ENCODE measurements around the gene AKR1C2. TPM values are rescaled to one million over a fixed set of nuclear protein-coding genes. Genes with fewer than 3 reads are reported as not detected.
"Not testable (repeated sequence)": the region's sequence is repeated elsewhere in the genome, so short reads cannot be mapped to it uniquely, and the experiment has no call there.

Gene AKR1C2
- total RNA-seq, 1 experiment from 2014 or later = not detected

GRCh38 chr10:5031588-5031987, 27.9 kb upstream of the AKR1C2 start:
- DNase-seq (ENCODE audit: low spot score); in situ Hi-C loops (cut with HindIII; ENCODE audit: low sequenced_read_pairs): not testable (repeated sequence)

GRCh38 chr10:5030989-5031388, 27.3 kb upstream of the AKR1C2 start:
- no peak for DNase-seq (ENCODE audit: low spot score)
- in situ Hi-C loops (cut with HindIII; ENCODE audit: low sequenced_read_pairs) = no loop called here

DNA sequence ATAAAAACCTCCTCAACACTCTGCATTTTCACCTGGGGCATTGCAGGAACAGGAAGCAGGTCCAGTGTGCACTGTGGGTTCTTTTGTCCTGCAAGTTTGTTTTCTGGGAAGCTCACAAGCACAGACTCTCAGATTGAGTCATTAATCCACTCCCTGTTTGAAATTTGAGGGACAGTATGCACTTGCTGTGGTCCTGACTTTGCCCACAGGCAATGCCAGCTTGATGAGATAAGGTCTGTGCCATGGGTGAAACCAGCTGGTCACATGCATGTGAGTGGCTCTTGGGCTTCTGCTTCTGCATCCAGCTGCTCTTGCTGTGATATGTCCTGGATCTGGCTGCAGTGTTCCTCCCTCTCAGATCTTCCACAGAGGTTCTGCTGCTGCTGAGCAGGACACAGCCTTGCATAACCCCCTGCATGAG, 21.8 kb upstream of the AKR1C2 start:
- in situ Hi-C loops (cut with HindIII; ENCODE audit: low sequenced_read_pairs); DNase-seq (ENCODE audit: low spot score): not testable (repeated sequence)

DNA sequence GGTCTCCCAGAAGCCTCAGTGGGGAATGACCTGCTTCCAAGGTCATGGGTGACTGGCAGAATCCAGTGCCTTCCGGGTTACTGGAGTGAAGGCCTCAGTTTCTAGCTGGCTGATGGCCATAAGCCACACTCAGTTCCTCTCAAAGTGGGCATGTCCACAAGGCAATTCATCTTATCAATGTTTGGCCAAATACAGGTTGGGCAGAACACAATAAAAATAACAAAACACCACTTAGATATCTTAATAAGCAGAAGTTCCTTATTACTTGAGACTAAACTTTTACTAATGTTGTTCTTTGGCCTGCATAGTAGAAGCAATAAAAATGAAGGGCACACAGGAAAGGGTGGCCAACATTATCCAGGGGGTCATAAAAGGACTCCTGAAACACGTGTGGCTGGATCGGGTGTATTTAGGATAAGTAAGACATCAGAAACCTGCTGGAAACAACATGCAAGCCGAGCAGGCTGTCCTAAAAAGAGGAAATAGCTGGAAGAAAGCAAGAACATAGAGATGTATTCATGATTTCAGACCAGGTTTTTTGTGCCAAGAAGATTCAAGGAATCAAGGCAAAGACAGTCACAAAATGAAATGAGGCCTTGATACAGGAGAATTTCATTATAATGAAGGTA, 19.6 kb upstream of the AKR1C2 start:
- in situ Hi-C loops (cut with HindIII; ENCODE audit: low sequenced_read_pairs) = no loop called here
- DNase-seq (ENCODE audit: low spot score) = no peak

DNA sequence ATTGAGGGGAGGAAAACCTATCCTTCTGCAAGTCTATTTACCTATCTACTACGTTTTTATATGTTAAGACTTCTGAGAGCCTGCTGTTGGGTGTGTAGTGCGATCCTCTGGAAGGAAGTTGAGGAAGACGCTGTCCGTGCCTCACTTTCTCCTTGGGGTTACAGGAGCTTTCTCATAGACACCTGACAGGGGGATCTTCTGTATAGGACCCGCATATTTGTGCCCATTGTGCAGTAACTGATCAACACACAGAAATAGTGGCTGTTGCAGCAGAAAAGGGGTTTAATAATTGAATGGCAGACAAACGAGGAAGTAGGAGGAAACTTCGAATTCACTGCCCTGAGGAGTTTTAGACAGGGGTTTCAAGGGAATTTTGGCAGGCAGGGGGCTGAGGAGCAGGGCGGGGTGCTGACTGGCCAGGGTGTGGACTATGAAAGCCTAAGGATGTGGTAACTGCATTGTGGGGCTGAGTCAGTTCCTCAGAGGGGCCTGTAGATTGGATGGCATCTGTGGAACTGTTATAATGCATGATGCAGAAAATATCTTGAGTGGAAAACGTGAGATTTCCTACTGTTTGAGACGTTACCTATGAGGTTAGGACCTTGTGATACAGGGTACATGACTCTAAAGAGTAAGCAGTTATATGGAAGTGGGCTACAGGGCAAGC, 18.1 kb upstream of the AKR1C2 start:
- DNase-seq (ENCODE audit: low spot score); in situ Hi-C loops (cut with HindIII; ENCODE audit: low sequenced_read_pairs): not testable (repeated sequence)

DNA sequence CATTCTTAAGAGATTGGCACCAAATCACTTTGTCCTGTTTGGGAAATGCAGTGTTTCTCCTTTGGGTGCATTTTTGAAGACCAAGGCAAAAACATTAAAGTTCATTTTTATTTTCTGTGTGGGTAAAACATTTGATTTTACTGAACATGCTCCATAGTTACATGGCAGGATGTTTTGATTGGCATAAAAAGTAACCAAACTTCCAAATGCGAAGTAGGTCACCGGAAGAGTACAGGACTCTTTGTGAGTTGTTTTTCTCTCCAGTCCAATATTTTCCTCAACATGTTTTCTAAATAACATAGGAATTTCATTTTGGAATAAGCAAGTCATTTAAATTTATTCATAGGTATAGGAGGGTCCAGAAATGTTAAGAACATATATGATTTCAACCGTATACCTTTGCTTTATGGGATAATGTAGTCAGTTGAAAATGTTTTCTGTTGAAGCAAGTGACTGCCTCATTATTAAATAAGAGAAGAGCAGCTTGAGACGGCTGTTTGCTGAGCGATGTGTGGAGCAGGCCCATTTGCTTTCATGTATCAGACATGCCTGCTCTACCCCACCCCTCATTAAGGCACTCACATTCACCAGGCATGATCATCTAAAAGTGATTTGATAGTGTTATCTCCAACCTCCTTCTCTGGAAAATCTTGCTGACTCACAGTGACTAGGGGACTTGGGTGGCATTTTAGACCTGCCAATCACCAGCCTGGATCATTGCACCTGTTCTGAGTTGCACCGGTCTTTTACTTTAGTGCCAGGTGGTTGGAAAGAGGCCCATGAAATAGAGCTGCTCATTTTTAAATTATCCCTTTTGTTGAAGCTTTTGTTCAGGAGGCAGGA, 16.3 kb upstream of the AKR1C2 start:
- DNase-seq (ENCODE audit: low spot score); in situ Hi-C loops (cut with HindIII; ENCODE audit: low sequenced_read_pairs): not testable (repeated sequence)

GRCh38 chr10:5018671-5019277, 15.1 kb upstream of the AKR1C2 start:
- not testable (repeated sequence) for DNase-seq (ENCODE audit: low spot score)

DNA sequence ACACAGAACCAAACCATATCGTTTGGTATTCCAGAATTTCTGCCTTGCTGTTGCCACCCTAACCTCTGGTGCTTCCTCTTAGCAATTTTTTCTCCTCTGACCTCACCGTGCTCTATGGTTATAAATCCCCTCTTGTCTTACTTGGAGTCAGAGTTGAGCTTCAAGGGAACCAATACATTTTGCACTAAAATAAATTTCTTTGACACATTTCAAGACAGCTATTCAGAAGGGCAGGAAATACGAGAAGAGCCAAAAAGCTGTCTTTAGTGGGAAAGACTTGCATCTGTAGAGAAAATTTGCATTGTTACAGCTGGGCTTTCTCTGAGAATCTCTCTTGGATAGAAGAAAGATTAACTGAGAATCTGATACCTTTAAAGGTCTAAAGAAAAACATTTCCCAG, 14.5 kb upstream of the AKR1C2 start:
- no peak for DNase-seq (ENCODE audit: low spot score)
- in situ Hi-C loops (cut with HindIII; ENCODE audit: low sequenced_read_pairs) = no loop called here

More at GRCh38 chr10:5018671-5019277, 15.1 kb upstream of the AKR1C2 start:
- in situ Hi-C loops (cut with HindIII; ENCODE audit: low sequenced_read_pairs) = not testable (repeated sequence)

GRCh38 chr10:5014936-5015335, 11.3 kb upstream of the AKR1C2 start:
- in situ Hi-C loops (cut with HindIII; ENCODE audit: low sequenced_read_pairs) = no loop called here
- no peak for DNase-seq (ENCODE audit: low spot score)

DNA sequence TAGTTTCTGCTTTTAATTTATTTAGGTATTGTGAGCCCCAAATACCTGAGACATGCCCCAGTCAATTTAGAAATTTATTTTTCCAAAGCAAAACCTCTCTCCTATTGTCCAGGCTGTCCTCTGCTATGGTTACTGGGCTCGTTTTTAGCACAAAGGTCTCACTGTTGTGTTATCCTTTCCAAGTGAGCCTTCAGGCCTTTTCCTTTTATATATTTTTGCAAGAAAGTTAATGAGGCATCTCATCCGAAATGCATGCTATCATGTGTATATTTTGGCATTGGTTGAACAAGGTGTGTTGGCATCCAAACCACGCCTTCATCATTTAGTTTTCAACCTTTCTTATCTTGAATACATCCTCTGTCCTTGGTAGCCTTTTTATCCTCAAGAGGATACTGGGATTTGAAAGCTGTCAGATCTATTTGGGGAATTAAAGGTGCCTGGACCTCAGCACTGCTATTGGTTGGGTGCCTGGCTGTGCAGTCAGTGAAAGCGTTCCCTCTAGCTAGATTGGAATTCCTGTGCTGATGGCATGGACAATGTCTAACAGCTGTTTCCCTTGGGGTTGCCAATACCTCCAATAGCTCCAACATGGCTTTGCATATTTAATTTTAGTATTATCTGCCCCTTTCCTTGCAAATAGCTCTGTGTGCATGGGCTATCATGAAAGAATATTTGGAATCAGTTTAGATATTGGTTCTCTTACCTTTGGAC, 10.7 kb upstream of the AKR1C2 start:
- DNase-seq (ENCODE audit: low spot score); in situ Hi-C loops (cut with HindIII; ENCODE audit: low sequenced_read_pairs): not testable (repeated sequence)

DNA sequence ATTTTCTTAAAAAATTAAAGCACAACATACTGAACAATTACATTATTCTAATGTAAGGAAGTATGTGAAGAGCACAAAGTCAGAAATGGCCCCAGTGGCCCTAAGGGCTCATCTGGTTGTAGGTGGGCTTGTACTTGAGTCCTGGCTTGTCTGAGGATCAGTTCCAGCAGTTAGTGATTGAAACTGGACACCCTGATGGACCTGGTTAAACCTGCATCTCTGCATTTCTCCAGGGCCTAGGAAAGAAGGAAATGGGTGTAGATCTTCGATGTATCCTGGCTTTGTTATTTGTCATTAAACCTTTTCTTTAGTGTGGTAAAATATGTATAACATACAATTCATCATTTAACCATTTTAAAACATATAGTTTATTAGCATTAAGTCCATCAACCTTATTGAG, 9.7 kb upstream of the AKR1C2 start:
- no peak for DNase-seq (ENCODE audit: low spot score)
- in situ Hi-C loops (cut with HindIII; ENCODE audit: low sequenced_read_pairs) = no loop called here

- in situ Hi-C loops (cut with HindIII; ENCODE audit: low sequenced_read_pairs) = no loop called here
Measured at GRCh38 chr10:5012595-5012994, 8.9 kb upstream of the AKR1C2 start.

DNA sequence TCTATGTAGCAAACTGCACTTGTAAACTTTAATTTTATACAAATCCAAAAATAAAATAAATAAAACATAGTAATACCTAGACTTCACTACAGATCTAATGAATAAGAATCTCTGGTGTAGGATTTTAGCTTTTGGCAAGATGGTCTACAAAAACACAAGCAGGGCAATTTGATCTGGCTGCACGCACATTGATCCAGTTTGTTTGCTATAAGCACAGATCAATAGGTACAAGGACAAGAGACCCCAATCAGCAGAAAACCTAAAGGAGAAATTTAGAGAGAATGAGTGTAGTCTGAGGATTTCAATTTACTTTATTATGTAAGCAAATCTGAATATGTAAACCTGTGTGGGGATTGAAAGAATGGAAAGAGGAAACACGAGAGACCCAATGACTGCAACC, 7.7 kb upstream of the AKR1C2 start:
- DNase-seq (ENCODE audit: low spot score); in situ Hi-C loops (cut with HindIII; ENCODE audit: low sequenced_read_pairs): not testable (repeated sequence)

More at GRCh38 chr10:5012595-5012994, 8.9 kb upstream of the AKR1C2 start:
- no peak for DNase-seq (ENCODE audit: low spot score)

- in situ Hi-C loops (cut with HindIII; ENCODE audit: low sequenced_read_pairs); DNase-seq (ENCODE audit: low spot score): not testable (repeated sequence)
Measured at GRCh38 chr10:5010043-5010442, 6.4 kb upstream of the AKR1C2 start.

DNA sequence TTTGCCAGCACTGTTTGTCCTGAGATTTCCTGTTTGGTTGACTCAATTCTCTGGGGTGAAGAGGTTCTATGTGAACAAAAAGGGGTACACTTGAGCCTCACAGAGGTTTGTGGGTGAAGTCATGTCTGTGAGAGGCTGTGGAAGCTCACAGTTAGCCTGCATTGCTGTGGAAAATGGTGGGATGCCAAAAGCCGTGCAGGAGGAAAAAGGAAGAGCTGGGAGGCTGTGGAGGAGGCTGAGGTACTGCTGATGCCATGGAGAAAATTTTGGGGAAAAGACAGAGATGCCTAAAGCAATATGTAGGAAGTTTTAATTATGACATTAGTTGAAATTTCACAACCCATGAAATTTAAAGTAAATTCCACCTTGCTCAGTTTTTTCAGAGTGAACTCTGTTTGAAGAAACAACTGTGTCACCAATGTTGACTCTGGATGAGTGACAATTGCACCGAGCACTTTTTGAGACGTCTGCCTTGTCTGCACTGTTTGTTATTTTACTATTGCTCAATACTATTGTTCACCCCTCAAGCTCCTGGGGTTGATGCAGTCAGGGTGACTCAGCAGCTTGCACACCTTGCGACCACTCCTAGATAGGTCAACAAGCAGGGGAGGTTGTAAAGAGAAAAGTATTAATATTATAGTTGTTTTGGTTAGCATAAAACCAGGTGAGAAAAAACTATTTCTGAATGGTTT, 5.3 kb upstream of the AKR1C2 start:
- DNase-seq (ENCODE audit: low spot score); in situ Hi-C loops (cut with HindIII; ENCODE audit: low sequenced_read_pairs): not testable (repeated sequence)

GRCh38 chr10:5004501-5004900, 844 bp upstream of the AKR1C2 start:
- in situ Hi-C loops (cut with HindIII; ENCODE audit: low sequenced_read_pairs); DNase-seq (ENCODE audit: low spot score): not testable (repeated sequence)

DNA sequence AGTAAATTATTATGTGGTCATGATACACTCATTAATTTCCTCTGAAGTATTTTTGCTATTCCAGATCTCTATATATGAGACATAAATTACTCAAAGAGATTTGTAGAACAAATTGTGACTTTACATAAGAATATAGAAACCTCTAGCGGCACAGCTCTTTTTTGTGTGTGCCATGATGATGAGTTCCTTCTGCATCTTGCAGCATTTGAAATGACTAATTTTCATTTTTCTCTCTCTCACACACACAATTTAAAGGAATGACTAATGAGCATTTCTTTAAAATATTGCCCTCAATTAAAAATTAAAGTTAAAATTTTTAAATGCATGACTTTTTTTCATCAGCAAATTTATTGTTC, 351 bp upstream of the AKR1C2 start:
- DNase-seq (ENCODE audit: low spot score); in situ Hi-C loops (cut with HindIII; ENCODE audit: low sequenced_read_pairs): not testable (repeated sequence)

GRCh38 chr10:5002013-5002727, 1.5 kb downstream of the AKR1C2 start:
- DNase-seq (ENCODE audit: low spot score) = no peak
- in situ Hi-C loops (cut with HindIII; ENCODE audit: low sequenced_read_pairs) = no loop called here
